IMR-90 (cell line): ENCODE data around the gene TMEM200A.

Experiments used
- BHLHE40 ChIP-seq: fragments of 150-350 bp; IDR thresholded peaks from 2 replicates; pipeline ENCODE4 v1.6.1; 2016; ENCODE audit warnings: mild to moderate bottlenecking, low read depth, low read length
- CHD1 ChIP-seq: IDR thresholded peaks from 2 replicates; pipeline ENCODE4 v1.6.1; 2012; ENCODE audit warnings: low read depth, low read length, improper control_type of control experiment
- FOS ChIP-seq: fragments of 150-350 bp; IDR thresholded peaks from 2 replicates; pipeline ENCODE4 v1.6.1; 2016; ENCODE audit warnings: low read depth, low read length
- MAFK ChIP-seq: IDR thresholded peaks from 2 replicates; pipeline ENCODE4 v1.6.1; 2012; ENCODE audit warnings: low read depth, low read length, improper control_type of control experiment
- MAZ ChIP-seq: IDR thresholded peaks from 2 replicates; pipeline ENCODE4 v1.6.1; 2012; ENCODE audit warnings: low read depth, mild to moderate bottlenecking, low read length, improper control_type of control experiment, moderate library complexity, borderline replicate concordance
- MXI1 ChIP-seq: IDR thresholded peaks from 2 replicates; pipeline ENCODE4 v1.6.1; 2012; ENCODE audit warnings: low read depth, mild to moderate bottlenecking, low read length, moderate library complexity, borderline replicate concordance
- POLR2A ChIP-seq: IDR thresholded peaks from 2 replicates; pipeline ENCODE4 v1.6.1; 2012; ENCODE audit warnings: mild to moderate bottlenecking, low read depth, low read length
- RAD21 ChIP-seq: IDR thresholded peaks from 2 replicates; pipeline ENCODE4 v1.6.1; 2012; ENCODE audit warnings: low read length, improper control_type of control experiment
- RCOR1 ChIP-seq: IDR thresholded peaks from 2 replicates; pipeline ENCODE4 v1.6.1; 2012; ENCODE audit warnings: mild to moderate bottlenecking, low read length, improper control_type of control experiment; ENCODE audit not compliant: insufficient replicate concordance
- SMC3 ChIP-seq: fragments of 150-350 bp; IDR thresholded peaks from 2 replicates; pipeline ENCODE4 v1.6.1; 2016; ENCODE audit warnings: low read depth, mild to moderate bottlenecking, antibody characterized with exemption, low read length, moderate library complexity
- TF ChIP-seq, protein P1 (sequence below): conservative IDR thresholded peaks from 2 replicates; pipeline ENCODE4 v1.5.1; 2012; ENCODE audit warnings: mild to moderate bottlenecking, low read depth, low read length, improper control_type of control experiment
- TF ChIP-seq, protein P2 (sequence below): fragments of 150-350 bp; IDR thresholded peaks from 2 replicates; pipeline ENCODE4 v1.6.1; 2016; ENCODE audit warnings: low read depth, mild to moderate bottlenecking, low read length, moderate library complexity, borderline replicate concordance
- TF ChIP-seq, protein P3 (sequence below): fragments of 150-350 bp; IDR thresholded peaks from 2 replicates; pipeline ENCODE4 v1.6.1; 2017; ENCODE audit warnings: mild to moderate bottlenecking, antibody characterized with exemption, low read length, low read depth

DNA sequence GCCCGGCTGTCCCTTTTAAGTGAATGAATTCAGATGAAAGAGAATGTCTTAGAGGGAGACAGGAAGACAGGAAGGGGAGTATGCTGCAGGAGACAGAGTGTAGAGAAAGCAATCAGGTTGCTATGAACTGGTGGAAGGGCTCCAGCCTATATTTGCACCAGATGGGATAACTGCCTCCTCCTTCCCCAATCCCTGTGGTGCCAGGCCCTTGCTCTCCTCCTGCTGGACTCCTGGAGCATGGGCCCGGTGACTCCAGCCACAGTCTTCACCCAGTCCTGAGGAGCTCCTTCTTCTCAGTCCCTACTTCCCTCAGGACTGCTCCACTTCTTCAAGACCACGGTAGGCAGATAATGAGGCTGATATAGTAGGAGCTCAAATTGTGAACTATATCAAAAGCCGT, 91.8 kb downstream of the TMEM200A start:
- TF ChIP-seq POLR2A (no peak), FOS (no peak), MXI1 (no peak), BHLHE40 (no peak), RCOR1 (no peak), CHD1 (no peak), RAD21 (0 out of 2 replicates have a peak, but pooled peaks have one; percentile 22), MAZ (no peak), MAFK (no peak), SMC3 (no peak; the same call in 1 of the 2 replicates)
- TF ChIP-seq, protein P1, sequence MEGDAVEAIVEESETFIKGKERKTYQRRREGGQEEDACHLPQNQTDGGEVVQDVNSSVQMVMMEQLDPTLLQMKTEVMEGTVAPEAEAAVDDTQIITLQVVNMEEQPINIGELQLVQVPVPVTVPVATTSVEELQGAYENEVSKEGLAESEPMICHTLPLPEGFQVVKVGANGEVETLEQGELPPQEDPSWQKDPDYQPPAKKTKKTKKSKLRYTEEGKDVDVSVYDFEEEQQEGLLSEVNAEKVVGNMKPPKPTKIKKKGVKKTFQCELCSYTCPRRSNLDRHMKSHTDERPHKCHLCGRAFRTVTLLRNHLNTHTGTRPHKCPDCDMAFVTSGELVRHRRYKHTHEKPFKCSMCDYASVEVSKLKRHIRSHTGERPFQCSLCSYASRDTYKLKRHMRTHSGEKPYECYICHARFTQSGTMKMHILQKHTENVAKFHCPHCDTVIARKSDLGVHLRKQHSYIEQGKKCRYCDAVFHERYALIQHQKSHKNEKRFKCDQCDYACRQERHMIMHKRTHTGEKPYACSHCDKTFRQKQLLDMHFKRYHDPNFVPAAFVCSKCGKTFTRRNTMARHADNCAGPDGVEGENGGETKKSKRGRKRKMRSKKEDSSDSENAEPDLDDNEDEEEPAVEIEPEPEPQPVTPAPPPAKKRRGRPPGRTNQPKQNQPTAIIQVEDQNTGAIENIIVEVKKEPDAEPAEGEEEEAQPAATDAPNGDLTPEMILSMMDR, result no peak; the same call in 1 of the 2 replicates
- TF ChIP-seq, protein P2, sequence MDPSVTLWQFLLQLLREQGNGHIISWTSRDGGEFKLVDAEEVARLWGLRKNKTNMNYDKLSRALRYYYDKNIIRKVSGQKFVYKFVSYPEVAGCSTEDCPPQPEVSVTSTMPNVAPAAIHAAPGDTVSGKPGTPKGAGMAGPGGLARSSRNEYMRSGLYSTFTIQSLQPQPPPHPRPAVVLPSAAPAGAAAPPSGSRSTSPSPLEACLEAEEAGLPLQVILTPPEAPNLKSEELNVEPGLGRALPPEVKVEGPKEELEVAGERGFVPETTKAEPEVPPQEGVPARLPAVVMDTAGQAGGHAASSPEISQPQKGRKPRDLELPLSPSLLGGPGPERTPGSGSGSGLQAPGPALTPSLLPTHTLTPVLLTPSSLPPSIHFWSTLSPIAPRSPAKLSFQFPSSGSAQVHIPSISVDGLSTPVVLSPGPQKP, result no peak
- TF ChIP-seq, protein P3, sequence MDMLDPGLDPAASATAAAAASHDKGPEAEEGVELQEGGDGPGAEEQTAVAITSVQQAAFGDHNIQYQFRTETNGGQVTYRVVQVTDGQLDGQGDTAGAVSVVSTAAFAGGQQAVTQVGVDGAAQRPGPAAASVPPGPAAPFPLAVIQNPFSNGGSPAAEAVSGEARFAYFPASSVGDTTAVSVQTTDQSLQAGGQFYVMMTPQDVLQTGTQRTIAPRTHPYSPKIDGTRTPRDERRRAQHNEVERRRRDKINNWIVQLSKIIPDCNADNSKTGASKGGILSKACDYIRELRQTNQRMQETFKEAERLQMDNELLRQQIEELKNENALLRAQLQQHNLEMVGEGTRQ, result no peak
